IPS-15b (cell line): ENCODE data around the gene ZNF428.
A peak's percentile ranks its signal among the peaks of the same experiment; 100 is the strongest.

Experiments used
- H3K27me3 ChIP-seq: one replicate; pipeline ENCODE4 v1.6.1; 2013; ENCODE audit warnings: low read length; ENCODE audit not compliant: control insufficient read depth, insufficient read depth
- H3K36me3 ChIP-seq: one replicate; pipeline ENCODE4 v1.6.1; 2013; ENCODE audit warnings: low read length; ENCODE audit not compliant: control insufficient read depth, insufficient read depth
- H3K4me1 ChIP-seq: one replicate; pipeline ENCODE4 v1.6.1; 2013; ENCODE audit warnings: mild to moderate bottlenecking, low read length; ENCODE audit not compliant: control insufficient read depth, insufficient read depth
- H3K4me3 ChIP-seq: one replicate; pipeline ENCODE4 v1.5.1; 2013; ENCODE audit warnings: low read depth, low read length
- H3K9ac ChIP-seq: one replicate; pipeline ENCODE4 v1.6.1; 2013; ENCODE audit warnings: low read depth, mild to moderate bottlenecking, low read length
- H3K9me3 ChIP-seq: one replicate; pipeline ENCODE4 v1.6.1; 2013; ENCODE audit warnings: mild to moderate bottlenecking, low read length; ENCODE audit not compliant: control insufficient read depth, insufficient read depth

ZNF428 gene

GRCh38 chr19:43624933-43625332 lies 5.5 kb upstream of the ZNF428 start:
- no peaks in the 10 kb centered on the region for H3K36me3 ChIP-seq
- no peak overlapping the region for H3K4me3 ChIP-seq
- H3K27me3 ChIP-seq, result peaks cover 33% of the 10 kb centered on the region
- no peak overlapping the region for H3K9ac ChIP-seq
- H3K9me3 ChIP-seq, result no peaks in the 10 kb centered on the region
- H3K4me1 ChIP-seq, result peaks cover 11% of the 10 kb centered on the region

GRCh38 chr19:43623889-43624670 lies 4.7 kb upstream of the ZNF428 start:
- H3K4me1 ChIP-seq, result peaks cover 11% of the 10 kb centered on the region
- H3K9me3 ChIP-seq, result no peaks in the 10 kb centered on the region
- peaks cover 30% of the 10 kb centered on the region for H3K27me3 ChIP-seq
- no peaks in the 10 kb centered on the region for H3K36me3 ChIP-seq
- peak overlapping the region; percentile 26 for H3K4me3 ChIP-seq
- H3K9ac ChIP-seq, result no peak overlapping the region

- H3K4me1 ChIP-seq, result peaks cover 11% of the 10 kb centered on the region
- H3K27me3 ChIP-seq, result peaks cover 21% of the 10 kb centered on the region
Measured at GRCh38 chr19:43622956-43623355, 3.5 kb upstream of the ZNF428 start.

GRCh38 chr19:43622070-43622469 lies 2.6 kb upstream of the ZNF428 start:
- no peaks in the 10 kb centered on the region for H3K9me3 ChIP-seq

More at GRCh38 chr19:43622956-43623355, 3.5 kb upstream of the ZNF428 start:
- Histone ChIP-seq H3K36me3 (no peaks in the 10 kb centered on the region), H3K4me3 (no peak overlapping the region), H3K9ac (no peak overlapping the region), H3K9me3 (no peaks in the 10 kb centered on the region)

GRCh38 chr19:43620061-43621001 lies 902 bp upstream of the ZNF428 start:
- H3K9ac ChIP-seq, result peak overlapping the region; percentile 14
- H3K36me3 ChIP-seq, result no peaks in the 10 kb centered on the region
- no peaks in the 10 kb centered on the region for H3K27me3 ChIP-seq
- no peaks in the 10 kb centered on the region for H3K9me3 ChIP-seq
- H3K4me1 ChIP-seq, result peaks cover 11% of the 10 kb centered on the region
- H3K4me3 ChIP-seq, result peak overlapping the region; percentile 78

More at GRCh38 chr19:43622070-43622469, 2.6 kb upstream of the ZNF428 start:
- no peak overlapping the region for H3K4me3 ChIP-seq
- no peak overlapping the region for H3K9ac ChIP-seq
- H3K36me3 ChIP-seq, result no peaks in the 10 kb centered on the region
- H3K4me1 ChIP-seq, result peaks cover 11% of the 10 kb centered on the region
- H3K27me3 ChIP-seq, result peaks cover 13% of the 10 kb centered on the region

- peak overlapping the region; percentile 78 for H3K4me3 ChIP-seq
- H3K4me1 ChIP-seq, result peaks cover 6% of the 10 kb centered on the region
- no peaks in the 10 kb centered on the region for H3K27me3 ChIP-seq
- H3K9ac ChIP-seq, result peak overlapping the region; percentile 91
- H3K9me3 ChIP-seq, result no peaks in the 10 kb centered on the region
- no peaks in the 10 kb centered on the region for H3K36me3 ChIP-seq
Measured at GRCh38 chr19:43618921-43619261, 538 bp downstream of the ZNF428 start.

- peaks cover 6% of the 10 kb centered on the region for H3K4me1 ChIP-seq
- H3K4me3 ChIP-seq, result no peak overlapping the region
- H3K9ac ChIP-seq, result no peak overlapping the region
- H3K27me3 ChIP-seq, result no peaks in the 10 kb centered on the region
- no peaks in the 10 kb centered on the region for H3K36me3 ChIP-seq
- H3K9me3 ChIP-seq, result no peaks in the 10 kb centered on the region
Measured at GRCh38 chr19:43616954-43617353, 2.5 kb downstream of the ZNF428 start.

- no peak overlapping the region for H3K4me3 ChIP-seq
- H3K27me3 ChIP-seq, result no peaks in the 10 kb centered on the region
- no peaks in the 10 kb centered on the region for H3K9me3 ChIP-seq
- peaks cover 6% of the 10 kb centered on the region for H3K4me1 ChIP-seq
- no peak overlapping the region for H3K9ac ChIP-seq
- H3K36me3 ChIP-seq, result no peaks in the 10 kb centered on the region
Measured at GRCh38 chr19:43616306-43616705, 3.1 kb downstream of the ZNF428 start.

- H3K4me1 ChIP-seq, result no peaks in the 10 kb centered on the region
- no peak overlapping the region for H3K9ac ChIP-seq
- H3K36me3 ChIP-seq, result no peaks in the 10 kb centered on the region
- H3K9me3 ChIP-seq, result no peaks in the 10 kb centered on the region
- H3K4me3 ChIP-seq, result no peak overlapping the region
- H3K27me3 ChIP-seq, result no peaks in the 10 kb centered on the region
Measured at GRCh38 chr19:43612374-43612773, 7.1 kb downstream of the ZNF428 start.

- Histone ChIP-seq H3K4me3 (no peak within 1 kb of the TSS), H3K36me3 (no peaks in the 10 kb centered on the region), H3K27me3 (no peaks in the 10 kb centered on the region), H3K9ac (no peak within 1 kb of the TSS), H3K4me1 (no peaks in the 10 kb centered on the region), H3K9me3 (no peaks in the 10 kb centered on the region)
Measured at GRCh38 chr19:43611788-43612187, 7.6 kb downstream of the ZNF428 start, which contains the start of gene SRRM5. Gene SRRM5, plus strand, starts transcription at chr19:43612088. Its CDS starts 34 bp downstream, at chr19:43612122.

- H3K9me3 ChIP-seq, result no peaks in the 10 kb centered on the region
Measured at GRCh38 chr19:43610493-43610892, 8.9 kb downstream of the ZNF428 start.

More at GRCh38 chr19:43610493-43610892, 8.9 kb downstream of the ZNF428 start:
- no peaks in the 10 kb centered on the region for H3K36me3 ChIP-seq
- H3K4me3 ChIP-seq, result no peak overlapping the region
- H3K4me1 ChIP-seq, result no peaks in the 10 kb centered on the region
- H3K27me3 ChIP-seq, result no peaks in the 10 kb centered on the region
- H3K9ac ChIP-seq, result no peak overlapping the region
